HPDE6-E6E7 (cell line): ENCODE measurements around the gene TOMM40.
"Not testable (repeated sequence)": the region's sequence is repeated elsewhere in the genome, so short reads cannot be mapped to it uniquely, and the experiment has no call there.

Source experiments
- DNase-seq: peaks from one replicate; pipeline ENCODE4 v3.0.0; 2011; ENCODE audit warnings: missing footprints; ENCODE audit errors: extremely low spot score

Gene TOMM40

GRCh38 chr19:44897835-44898234, 6.8 kb downstream of the TOMM40 start:
- no peak for DNase-seq

DNA sequence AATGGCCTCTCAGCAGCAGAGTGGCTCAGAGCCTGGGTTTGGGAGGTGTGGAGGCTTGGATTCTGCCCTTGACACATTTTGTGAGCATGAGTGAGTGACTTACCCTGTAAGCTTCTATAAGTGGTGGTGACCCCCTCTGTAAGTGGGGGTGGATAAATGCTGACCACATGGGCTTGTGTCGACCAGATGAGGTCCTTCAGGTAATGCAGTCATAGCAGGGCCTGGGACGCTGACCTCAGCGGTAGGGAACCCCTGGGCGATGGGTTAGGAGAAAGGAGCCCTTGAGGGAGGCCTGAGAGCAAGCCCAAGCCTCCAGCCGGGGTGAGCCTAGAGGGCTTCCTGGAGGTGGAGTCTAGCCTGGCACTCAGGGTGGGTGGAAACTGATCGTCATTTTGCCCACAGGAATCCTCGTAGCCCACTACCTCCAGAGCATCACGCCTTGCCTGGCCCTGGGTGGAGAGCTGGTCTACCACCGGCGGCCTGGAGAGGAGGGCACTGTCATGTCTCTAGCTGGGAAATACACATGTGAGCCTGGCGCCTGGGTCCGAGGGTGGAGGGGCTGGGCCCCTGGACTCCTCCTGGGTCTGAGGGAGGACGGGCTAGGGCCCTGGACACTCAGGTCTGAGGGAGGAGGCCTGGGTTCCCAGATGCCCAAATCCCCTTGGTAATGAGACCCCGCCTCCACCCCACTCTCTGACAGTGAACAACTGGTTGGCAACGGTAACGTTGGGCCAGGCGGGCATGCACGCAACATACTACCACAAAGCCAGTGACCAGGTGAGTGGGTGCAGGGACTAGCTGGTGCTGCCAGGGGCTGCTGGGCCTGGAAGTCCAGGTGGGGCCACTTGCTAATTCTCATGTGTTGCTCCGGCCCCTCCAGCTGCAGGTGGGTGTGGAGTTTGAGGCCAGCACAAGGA, 9.5 kb downstream of the TOMM40 start:
- no peak for DNase-seq

GRCh38 chr19:44903216-44903601, 12.2 kb downstream of the TOMM40 start:
- DNase-seq, result no peak

- peak; percentile 36 for DNase-seq
Observed at GRCh38 chr19:44903602-44904425, 12.8 kb downstream of the TOMM40 start.

GRCh38 chr19:44904426-44904994, 13.5 kb downstream of the TOMM40 start:
- DNase-seq, result no peak

DNA sequence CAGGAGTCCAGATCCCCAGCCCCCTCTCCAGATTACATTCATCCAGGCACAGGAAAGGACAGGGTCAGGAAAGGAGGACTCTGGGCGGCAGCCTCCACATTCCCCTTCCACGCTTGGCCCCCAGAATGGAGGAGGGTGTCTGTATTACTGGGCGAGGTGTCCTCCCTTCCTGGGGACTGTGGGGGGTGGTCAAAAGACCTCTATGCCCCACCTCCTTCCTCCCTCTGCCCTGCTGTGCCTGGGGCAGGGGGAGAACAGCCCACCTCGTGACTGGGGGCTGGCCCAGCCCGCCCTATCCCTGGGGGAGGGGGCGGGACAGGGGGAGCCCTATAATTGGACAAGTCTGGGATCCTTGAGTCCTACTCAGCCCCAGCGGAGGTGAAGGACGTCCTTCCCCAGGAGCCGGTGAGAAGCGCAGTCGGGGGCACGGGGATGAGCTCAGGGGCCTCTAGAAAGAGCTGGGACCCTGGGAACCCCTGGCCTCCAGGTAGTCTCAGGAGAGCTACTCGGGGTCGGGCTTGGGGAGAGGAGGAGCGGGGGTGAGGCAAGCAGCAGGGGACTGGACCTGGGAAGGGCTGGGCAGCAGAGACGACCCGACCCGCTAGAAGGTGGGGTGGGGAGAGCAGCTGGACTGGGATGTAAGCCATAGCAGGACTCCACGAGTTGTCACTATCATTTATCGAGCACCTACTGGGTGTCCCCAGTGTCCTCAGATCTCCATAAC, 14.5 kb downstream of the TOMM40 start, which contains the start of gene APOE:
Gene APOE (plus strand): TSS at position 360 of the 724 bp plus-strand sequence. CDS start 829 bp downstream, outside the sequence.
- DNase-seq, result no peak

- no peak for DNase-seq
Observed at GRCh38 chr19:44907613-44908012, 16.6 kb downstream of the TOMM40 start.

- DNase-seq, result no peak
Observed at GRCh38 chr19:44908074-44908835, 17.2 kb downstream of the TOMM40 start.

GRCh38 chr19:44908836-44909261, 17.8 kb downstream of the TOMM40 start:
- DNase-seq, result no peak

- no peak for DNase-seq
Observed at GRCh38 chr19:44909775-44910174, 18.7 kb downstream of the TOMM40 start.

DNA sequence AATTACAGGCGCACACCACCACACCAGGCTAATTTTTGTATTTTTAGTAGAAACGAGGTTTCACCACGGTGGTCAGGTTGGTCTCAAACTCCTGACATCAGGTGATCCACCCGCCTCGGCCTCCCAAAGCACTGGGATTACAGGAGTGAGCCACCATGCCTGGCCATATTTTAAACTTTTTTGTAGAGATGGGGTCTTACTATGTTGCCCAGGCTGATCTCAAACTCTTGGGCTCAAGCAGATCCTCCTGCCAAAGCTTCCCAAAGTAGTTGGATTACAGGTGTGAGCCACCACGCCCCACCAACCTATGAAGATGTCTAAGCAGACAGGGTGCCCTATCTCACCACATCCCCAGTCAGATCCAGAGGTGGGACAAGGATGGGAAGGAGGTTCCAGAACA, 20.8 kb downstream of the TOMM40 start:
- not testable (repeated sequence) for DNase-seq

GRCh38 chr19:44912854-44913253, 21.8 kb downstream of the TOMM40 start:
- DNase-seq, result no peak

DNA sequence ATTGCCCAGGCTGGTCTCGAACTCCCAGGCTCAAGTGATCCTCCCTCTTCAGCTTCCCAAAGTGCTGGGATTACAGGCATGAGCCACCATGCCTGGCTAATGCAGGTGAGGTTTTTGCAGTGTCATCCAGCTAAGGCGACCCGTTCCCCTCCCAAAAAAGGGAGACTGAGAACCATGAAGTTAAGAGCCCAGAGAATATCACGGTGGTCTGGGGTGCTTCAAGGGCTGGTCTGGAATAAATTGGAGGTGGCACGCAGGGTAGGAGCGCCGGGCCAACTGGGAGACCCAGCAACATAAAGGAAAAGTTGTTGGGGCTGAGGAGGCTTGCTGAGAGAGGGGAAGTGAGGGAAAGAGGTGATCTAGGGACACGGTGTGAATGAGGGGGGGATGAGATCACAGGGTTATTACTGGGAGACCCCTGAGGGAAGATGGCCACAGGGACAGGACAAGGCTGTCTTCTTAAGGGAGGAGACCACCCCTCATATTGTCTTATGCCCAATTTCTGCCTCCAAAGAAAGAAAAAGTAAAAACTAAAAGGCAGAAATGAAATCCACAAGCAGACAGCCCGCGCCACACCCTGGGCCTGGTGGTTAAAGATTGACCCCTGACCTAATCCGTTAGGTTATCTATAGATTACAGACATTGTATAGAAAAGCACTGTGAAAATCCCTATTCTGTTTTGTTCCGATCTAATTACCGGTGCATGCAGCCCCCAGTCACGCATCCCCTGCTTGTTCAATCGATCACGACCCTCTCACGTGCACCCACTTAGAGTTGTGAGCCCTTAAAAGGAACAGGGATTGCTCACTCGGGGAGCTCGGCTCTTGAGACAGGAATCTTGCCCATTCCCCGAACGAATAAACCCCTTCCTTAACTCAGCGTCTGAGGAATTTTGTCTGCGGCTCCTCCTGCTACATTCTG, 22.7 kb downstream of the TOMM40 start:
- not testable (repeated sequence) for DNase-seq

GRCh38 chr19:44914433-44915206, 23.6 kb downstream of the TOMM40 start, which contains the start of gene APOC1:
APOC1 (plus strand) TSS chr19:44914608; CDS start chr19:44914892, 284 bp downstream.
- peak; percentile 96 for DNase-seq

GRCh38 chr19:44924243-44924725, 33.2 kb downstream of the TOMM40 start:
- DNase-seq, result no peak

DNA sequence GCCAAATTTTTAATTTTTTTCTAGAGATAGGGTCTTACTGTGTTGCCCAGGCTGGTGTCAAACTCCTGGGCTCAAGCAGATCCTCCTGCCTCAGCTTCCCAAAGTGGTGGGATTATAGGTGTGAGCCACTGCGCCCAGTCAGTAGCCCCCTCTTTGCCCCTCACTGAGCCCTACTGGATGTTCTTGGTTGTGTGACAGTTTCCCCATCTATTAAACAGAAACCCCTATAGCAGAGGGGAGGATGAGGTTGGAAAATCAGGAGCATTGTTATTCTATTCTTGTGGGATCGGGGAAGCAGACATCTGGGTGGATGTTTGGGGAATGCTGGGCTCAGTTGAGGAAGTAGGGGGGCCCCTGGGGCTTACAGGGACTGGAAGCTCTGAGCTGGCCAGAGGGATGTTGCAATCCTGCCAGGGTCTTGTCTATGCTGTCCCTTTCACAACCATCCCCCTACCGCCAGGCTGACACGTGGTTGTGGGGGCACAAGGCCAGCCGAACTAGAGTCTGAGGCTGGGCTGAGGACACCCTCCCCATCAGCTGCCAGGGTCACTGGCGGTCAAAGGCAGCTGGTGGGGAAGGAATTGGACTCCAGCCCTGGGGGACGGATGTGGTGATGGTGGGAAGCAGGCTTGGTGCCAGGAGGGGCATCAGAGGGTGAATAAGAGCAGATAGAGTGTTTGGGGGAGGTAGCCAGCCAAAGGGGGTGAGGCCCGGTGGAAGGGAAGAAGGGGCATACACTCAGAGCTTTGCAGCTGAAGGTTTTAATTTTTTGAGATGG, 34.2 kb downstream of the TOMM40 start:
- no peak for DNase-seq

DNA sequence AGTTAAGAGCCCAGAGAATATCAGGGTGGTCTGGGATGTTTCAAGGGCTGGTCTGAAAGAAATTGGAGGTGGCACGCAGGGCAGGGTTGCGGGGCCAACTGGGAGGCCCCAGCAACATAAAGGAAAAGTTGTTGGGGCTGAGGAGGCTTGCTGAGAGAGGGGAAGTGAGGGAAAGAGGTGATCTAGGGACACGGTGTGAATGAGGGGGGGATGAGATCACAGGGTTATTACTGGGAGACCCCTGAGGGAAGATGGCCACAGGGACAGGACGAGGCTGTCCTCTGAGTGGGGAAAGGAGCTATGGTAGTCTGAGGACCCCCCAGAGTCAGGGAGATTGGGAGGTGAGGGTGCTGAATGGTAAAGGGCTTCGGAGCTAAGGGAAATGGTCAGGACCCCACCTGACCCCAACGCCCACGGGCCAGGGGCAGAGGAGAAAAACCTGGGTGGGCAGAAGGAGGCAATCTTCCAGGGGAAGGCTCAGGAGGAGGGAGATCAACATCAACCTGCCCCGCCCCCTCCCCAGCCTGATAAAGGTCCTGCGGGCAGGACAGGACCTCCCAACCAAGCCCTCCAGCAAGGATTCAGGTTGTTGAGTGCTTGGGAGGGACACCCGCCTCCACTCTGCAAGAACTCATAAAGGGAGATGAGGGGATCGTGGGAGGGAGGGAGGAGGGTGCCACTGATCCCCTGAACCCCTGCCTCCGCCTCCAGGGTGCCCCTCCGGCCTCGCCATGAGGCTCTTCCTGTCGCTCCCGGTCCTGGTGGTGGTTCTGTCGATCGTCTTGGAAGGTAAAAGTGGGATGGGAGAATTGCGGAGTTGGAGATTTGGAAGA, 35.4 kb downstream of the TOMM40 start:
- DNase-seq, result not testable (repeated sequence)
